Measurements from ENCODE around the gene SPINK4.

Gene SPINK4

DNA sequence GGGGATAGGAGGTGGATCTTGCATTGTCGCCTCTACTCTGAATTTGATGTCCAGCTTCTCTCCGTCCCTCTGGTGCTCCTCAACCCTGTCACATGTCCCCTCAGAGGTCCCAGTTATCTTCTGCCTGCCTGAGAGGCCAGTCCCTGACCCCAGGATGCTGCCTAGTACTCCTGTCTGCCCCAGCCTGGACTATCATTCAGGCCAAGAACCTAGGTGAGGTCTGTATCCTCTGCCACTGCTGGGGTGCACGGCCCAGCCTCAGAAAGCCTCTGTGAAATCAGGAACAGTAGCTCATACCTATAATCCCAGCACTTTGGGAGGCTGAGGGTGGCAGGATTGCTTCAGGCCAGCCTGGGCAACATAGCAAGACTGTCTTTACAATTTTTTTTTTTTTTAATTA lies 8.6 kb downstream of the SPINK4 start:
- TF ChIP-seq, protein P1, sequence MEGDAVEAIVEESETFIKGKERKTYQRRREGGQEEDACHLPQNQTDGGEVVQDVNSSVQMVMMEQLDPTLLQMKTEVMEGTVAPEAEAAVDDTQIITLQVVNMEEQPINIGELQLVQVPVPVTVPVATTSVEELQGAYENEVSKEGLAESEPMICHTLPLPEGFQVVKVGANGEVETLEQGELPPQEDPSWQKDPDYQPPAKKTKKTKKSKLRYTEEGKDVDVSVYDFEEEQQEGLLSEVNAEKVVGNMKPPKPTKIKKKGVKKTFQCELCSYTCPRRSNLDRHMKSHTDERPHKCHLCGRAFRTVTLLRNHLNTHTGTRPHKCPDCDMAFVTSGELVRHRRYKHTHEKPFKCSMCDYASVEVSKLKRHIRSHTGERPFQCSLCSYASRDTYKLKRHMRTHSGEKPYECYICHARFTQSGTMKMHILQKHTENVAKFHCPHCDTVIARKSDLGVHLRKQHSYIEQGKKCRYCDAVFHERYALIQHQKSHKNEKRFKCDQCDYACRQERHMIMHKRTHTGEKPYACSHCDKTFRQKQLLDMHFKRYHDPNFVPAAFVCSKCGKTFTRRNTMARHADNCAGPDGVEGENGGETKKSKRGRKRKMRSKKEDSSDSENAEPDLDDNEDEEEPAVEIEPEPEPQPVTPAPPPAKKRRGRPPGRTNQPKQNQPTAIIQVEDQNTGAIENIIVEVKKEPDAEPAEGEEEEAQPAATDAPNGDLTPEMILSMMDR (IDR thresholded peaks at IDR 0.05; ENCODE audit: low read depth, low read length) = no peak
- H3K4me3 ChIP-seq (replicated peaks in 1 of 2; ENCODE audit: low read depth in 2 of 2, low read length in 2 of 2) = no peak overlapping the region
- DNase-seq (ENCODE audit: low read depth in 2 of 2) = no peak

DNA sequence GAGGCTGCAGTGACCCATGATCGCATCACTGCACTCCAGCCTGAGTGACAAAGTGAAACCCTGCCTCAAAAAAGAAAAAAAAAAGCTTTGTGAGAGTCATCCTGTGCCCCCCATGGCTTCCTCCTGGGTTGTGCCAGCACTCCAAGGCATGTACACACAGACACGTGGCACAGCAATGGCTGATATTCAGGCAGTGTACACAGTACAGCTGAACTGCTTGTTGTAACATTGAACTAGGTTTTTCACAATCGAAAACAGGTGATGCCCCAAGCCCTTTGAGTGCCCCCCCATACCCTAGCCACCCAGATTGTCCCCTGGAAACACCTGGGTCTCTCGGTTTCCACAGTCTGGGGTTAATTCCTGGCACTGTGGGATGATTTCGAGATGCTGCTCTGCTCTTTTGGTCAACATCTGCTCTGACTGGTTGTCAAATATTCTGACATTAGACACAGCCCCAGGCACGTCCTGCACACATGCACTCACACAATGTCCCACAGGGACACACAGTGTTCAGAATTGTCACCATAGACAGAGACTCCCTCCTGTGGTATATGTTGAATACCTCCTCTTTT lies 9.2 kb downstream of the SPINK4 start:
- TF ChIP-seq, protein P1 (IDR thresholded peaks at IDR 0.05; ENCODE audit: low read depth, low read length) = no peak
- DNase-seq (ENCODE audit: low read depth in 2 of 2) = no peak
- H3K4me3 ChIP-seq (replicated peaks in 1 of 2; ENCODE audit: low read depth in 2 of 2, low read length in 2 of 2) = no peak overlapping the region

DNA sequence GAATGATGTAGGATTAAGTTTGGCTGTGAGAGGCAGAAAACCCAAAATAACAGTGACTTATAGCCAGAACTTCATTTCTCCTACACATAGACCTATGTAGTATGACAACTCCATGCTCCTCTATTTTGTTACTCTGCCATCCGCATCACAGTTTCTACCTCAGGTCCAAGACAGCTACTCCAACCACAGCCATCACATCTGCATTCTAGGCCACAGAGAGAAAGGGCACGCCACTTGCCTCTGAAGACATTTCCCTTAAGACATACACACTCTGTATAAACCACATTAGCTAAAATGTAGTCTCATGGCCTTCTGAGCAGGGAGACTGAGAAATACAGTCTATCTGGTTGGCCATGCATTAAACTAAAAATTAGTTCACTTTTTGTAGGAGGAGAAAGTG lies 10.0 kb downstream of the SPINK4 start:
- DNase-seq (ENCODE audit: low read depth in 2 of 2) = no peak
- no peak overlapping the region for H3K4me3 ChIP-seq (replicated peaks in 1 of 2; ENCODE audit: low read depth in 2 of 2, low read length in 2 of 2)
- TF ChIP-seq, protein P1 (IDR thresholded peaks at IDR 0.05; ENCODE audit: low read depth, low read length) = no peak

DNA sequence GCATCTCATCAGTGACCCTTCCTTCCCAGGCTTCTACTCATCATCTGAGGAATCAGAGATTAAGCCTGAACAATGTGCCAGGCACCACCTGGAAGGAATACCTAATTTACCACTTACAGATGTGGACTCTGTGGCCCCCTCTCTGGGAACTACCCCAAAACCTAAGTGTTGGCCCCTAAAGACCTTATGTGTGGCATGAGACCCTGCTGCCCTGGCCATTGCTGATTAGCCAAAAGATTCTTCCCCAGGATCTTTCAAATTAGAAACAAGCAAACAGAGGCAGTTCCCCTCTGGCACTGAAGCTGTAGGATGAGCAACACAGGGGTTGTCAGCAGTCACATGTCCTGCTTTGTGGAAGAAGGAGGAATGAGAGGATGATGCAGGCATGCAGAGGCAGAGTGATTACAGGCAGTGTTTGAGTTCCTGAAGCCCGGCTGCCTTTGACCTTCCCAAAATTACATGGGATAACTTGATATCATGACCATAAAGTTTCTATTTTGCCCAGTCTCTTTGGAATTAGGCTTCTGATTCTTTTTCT lies 10.6 kb downstream of the SPINK4 start:
- H3K4me3 ChIP-seq (replicated peaks in 1 of 2; ENCODE audit: low read depth in 2 of 2, low read length in 2 of 2) = no peak overlapping the region
- peak; percentile 48 to 69 for DNase-seq (ENCODE audit: low read depth in 2 of 2)
- TF ChIP-seq, protein P1 (IDR thresholded peaks at IDR 0.05; ENCODE audit: low read depth, low read length) = no peak

DNA sequence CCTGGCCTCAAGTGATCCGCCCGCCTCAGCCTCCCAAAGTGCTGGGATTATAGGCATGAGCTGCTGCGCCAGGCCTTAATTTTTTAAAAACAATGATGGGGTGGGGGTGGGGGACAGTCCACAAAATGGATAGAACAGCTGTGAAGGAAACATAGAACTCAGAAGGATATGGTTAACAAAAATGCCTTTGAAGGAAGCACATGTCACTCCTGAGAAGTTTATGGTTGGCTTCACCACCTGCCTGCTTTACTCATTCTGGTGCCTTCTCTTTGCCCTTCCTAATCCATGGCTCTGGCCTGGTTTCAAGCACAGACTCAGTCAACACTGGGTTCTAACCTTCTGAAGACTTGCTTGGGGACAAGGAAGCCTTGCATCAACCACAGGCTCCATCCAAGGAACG lies 14.2 kb downstream of the SPINK4 start:
- TF ChIP-seq, protein P1 (IDR thresholded peaks at IDR 0.05; ENCODE audit: low read depth, low read length) = no peak
- DNase-seq (ENCODE audit: low read depth in 2 of 2) = no peak
- no peak overlapping the region for H3K4me3 ChIP-seq (replicated peaks in 1 of 2; ENCODE audit: low read depth in 2 of 2, low read length in 2 of 2)

DNA sequence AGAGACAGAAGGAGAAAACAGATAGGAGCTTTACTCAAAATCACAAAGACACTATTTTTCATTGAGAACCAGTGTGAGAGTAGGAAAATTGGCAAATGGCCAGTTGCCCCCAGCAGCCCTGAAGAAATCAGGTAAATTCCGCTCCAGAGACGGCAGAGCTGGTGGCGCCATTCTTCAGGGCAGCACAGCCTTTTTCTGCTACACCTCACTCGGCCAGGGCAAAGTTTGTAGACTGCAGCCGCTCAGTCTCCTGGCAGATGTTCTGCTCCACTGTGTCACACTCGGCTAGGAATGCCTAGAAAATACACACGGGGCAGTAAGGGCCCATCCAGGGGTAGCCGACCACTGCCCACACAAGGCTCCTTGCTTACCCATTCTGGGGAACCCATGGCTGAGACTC lies 15.0 kb downstream of the SPINK4 start:
- no peak overlapping the region for H3K4me3 ChIP-seq (replicated peaks in 1 of 2; ENCODE audit: low read depth in 2 of 2, low read length in 2 of 2)
- TF ChIP-seq, protein P1 (IDR thresholded peaks at IDR 0.05; ENCODE audit: low read depth, low read length) = no peak
- no peak for DNase-seq (ENCODE audit: low read depth in 2 of 2)

DNA sequence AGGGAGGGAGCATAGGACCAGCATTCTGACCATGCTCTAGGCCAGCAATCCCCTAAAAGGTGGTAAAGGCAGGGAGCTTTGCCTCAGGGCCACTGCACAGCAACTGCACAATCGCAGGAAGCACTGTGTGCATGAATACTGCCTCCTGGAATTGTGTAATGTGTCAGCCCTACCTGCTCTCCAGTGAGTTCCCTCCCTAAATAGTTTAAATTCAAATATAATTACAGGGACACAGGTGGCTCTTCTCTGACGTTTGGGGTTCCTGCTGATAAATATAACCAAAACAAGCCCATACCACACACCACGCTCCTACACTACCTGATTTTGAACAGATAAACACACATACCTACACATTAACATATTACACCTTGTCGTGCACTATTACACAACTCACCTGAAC lies 15.5 kb downstream of the SPINK4 start:
- no peak overlapping the region for H3K4me3 ChIP-seq (replicated peaks in 1 of 2; ENCODE audit: low read depth in 2 of 2, low read length in 2 of 2)
- DNase-seq (ENCODE audit: low read depth in 2 of 2) = no peak
- TF ChIP-seq, protein P1 (IDR thresholded peaks at IDR 0.05; ENCODE audit: low read depth, low read length) = no peak

All from cardiac fibroblast (primary cell).